Erythroblast (primary cell): Measurements from ENCODE around the gene SERHL2.
A peak's percentile ranks its signal among the peaks of the same experiment; 100 is the strongest.
"Not testable (repeated sequence)": the region's sequence is repeated elsewhere in the genome, so short reads cannot be mapped to it uniquely, and the experiment has no call there.

Experiments
- DNase-seq, 2 experiments: peaks; one replicate each; lab custom pipeline; 2025; lab: John Stamatoyannopoulos, UW
- GATA1 ChIP-seq: IDR thresholded peaks from 2 replicates; pipeline ENCODE4 v1.6.1; 2011; ENCODE audit warnings: low read depth, mild to moderate bottlenecking, control low read depth, low read length, moderate library complexity
- POLR2A ChIP-seq: IDR thresholded peaks from 2 replicates; pipeline ENCODE4 v1.6.1; 2011; ENCODE audit warnings: mild to moderate bottlenecking, low read length

Gene SERHL2

GRCh38 chr22:42522546-42522945, 31.2 kb upstream of the SERHL2 start:
- no peak for TF ChIP-seq POLR2A
- no peak for DNase-seq

DNA sequence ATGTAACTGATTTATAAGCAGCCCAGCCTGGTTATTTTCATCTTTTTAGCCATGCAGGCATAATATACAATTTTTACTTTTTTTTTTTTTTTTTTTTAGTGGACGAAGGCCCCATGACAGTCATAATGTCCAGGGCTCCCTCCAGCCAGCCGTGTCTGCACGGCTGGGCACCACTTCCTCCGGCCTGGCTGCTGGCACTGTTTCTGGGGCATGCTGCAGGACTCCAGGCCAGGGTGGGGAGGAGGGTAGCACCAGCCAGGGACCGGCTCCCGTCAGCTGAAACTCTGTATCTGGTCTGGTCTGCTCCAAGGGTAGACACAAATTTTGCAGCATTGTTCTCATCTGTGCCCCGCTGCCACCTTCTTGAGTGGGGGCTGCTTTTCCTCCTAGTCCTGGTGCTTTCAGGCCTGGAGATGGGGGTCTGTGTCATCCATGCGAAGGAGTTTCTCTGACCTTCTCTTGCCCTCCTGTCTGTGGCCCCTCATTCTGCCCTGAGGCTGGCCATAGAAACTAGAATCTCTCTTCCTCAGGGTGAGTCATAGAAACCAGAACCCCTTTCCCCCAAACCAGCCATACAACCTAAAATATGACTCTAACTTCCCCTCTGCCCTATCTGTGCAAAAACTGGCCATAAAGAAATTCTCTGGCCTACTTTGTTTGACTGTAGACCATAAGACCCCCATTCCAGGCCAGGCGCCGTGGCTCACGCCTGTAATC, 25.0 kb upstream of the SERHL2 start:
- TF ChIP-seq GATA1, result no peak
- TF ChIP-seq POLR2A, result no peak
- no peak for DNase-seq

DNA sequence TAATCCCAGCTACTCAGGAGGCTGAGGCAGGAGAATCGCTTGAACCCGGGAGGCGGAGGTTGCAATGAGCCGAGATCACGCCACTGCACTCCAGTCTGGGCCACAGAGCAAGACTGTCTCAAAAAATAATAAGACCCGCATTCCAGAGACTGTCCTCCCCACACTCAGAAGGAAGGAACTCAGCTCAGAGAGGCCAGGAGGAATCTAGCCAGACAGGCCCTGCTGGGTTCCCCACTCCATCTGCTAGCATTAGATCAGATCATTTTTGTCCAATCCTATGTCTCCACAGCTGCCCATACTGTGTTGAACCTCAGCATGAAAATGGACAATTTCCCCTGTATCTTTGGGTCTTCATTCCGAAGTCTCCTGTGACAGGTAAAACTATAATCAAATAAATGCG, 24.3 kb upstream of the SERHL2 start:
- not testable (repeated sequence) for DNase-seq

- not testable (repeated sequence) for DNase-seq
These were observed 22.2 kb upstream of the SERHL2 start for GRCh38 chr22:42531401-42532084.

DNA sequence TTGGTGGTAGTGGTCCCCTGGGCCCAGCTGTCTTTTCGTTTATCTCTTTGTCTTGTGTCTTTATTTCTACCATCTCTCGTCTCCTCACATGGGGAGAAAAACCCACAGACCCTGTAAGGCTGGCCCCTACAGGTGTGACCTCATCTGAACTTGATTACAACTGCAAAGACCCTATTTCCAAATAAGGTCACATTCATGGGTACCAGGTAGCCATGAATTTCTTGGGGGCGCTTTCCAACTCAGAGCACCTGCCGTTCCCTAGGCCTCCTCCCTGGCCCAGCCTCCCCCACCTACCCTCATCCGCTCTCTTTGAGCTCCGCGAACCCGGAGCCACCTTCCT, 20.1 kb upstream of the SERHL2 start:
- TF ChIP-seq GATA1 (no peak), POLR2A (no peak)
- no peak for DNase-seq

DNA sequence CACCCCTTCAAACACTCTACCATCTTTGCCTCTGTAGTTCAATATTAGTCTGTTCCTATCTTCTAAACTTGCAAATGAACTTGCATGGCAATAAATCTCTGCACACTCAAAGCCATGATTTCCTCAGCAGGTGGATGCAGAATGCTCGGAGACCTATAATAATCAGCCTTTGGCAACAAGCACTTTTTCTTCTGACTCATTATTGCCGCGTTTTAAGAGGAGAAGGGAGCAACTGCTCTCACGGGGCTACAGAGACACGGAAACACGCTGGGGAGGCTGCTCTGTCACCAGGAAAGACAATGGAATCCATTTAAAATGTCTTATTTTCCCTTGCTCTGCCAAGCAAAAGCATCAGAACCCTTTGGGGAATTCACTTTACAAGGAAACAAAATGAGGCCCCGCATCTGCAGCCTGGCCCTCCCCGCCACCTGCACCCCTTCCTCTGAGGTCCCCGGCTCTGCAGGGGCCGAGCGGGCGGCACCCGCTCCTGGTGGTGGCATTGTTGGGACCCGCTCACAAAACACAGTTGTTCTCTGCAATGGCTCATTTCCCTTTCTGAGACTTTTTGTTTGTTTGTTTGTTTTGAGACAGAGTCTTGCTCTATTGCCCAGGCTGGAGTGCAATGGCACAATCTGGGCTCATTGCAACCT, 18.5 kb upstream of the SERHL2 start:
- DNase-seq, result not testable (repeated sequence)

DNA sequence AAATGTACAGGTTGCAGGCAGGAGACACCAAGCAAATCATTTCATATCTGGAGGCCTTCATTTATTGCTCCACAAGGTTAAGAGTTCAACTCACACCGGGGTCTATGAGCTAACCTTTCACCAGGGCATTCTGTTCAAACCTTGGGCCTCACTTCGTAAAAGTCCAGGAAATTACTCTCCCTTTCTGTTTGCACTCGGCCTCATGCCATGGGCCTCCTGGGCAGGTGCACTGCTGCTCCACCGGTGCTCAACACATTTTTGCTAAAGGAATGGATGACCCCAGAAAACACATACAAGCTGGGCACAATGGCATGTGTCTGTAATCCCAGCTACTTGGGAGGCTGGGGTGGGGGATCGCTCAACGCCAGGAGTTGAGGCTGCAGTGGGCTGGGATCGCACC, 17.6 kb upstream of the SERHL2 start:
- TF ChIP-seq GATA1 (no peak), POLR2A (no peak)
- no peak for DNase-seq

GRCh38 chr22:42536634-42537033, 17.1 kb upstream of the SERHL2 start:
- DNase-seq, result not testable (repeated sequence)

DNA sequence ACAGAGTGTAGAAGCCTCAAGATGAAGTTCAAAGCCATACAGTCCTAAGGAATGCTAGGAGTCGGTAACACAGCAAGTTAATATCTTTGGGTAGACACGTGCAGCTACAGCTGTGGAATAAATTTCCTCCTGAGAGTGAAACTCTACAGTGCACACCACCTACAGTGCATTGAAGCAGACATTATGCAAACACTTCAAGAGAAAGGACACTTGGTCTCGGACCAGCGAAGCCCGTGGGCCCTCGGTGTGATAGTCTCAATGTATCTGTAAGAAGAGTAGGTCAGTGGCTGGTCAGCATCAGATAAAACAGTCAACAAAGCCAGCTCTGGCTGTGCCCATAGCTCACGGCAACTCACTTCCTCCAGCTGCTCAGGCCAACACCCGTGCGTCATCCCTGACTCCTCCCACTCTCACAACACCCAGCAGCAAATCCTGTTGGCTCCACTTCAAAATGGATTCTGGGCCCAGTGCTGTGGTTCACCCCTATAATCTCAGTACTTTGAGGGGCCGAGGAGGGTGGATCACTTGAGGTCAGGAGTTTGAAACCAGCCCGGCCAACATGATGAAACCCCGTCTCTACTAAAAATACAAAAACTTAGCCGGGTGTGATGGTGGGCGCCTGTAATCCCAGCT, 16.4 kb upstream of the SERHL2 start:
- DNase-seq, result peak in 1 of 2 experiments; percentile 12

- not testable (repeated sequence) for DNase-seq
These were observed 14.5 kb upstream of the SERHL2 start for GRCh38 chr22:42539236-42539771.

DNA sequence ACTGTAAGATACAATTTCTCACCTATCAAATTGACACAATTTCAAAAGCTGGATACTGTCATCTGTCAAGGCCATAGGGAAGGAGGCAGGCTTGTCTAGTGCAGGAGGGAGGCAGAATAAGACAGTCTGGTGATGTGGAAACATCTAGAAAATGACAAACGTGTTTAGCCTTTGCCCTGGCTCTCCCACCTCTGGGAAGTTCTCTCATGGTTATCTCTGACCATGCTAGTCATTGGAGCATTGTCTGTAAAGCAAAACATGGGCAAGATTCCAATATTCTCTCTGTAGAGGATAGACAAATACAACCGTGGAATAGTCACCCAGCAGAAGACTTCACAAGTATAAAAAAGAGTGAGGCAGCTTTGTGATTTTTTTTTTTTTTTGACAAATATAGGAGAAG, 9.1 kb upstream of the SERHL2 start:
- DNase-seq, result no peak
- TF ChIP-seq POLR2A (no peak), GATA1 (no peak)

GRCh38 chr22:42547562-42547961, 6.2 kb upstream of the SERHL2 start:
- no peak for DNase-seq
- no peak for TF ChIP-seq POLR2A
- TF ChIP-seq GATA1, result no peak

GRCh38 chr22:42548126-42548525, 5.6 kb upstream of the SERHL2 start:
- not testable (repeated sequence) for DNase-seq

DNA sequence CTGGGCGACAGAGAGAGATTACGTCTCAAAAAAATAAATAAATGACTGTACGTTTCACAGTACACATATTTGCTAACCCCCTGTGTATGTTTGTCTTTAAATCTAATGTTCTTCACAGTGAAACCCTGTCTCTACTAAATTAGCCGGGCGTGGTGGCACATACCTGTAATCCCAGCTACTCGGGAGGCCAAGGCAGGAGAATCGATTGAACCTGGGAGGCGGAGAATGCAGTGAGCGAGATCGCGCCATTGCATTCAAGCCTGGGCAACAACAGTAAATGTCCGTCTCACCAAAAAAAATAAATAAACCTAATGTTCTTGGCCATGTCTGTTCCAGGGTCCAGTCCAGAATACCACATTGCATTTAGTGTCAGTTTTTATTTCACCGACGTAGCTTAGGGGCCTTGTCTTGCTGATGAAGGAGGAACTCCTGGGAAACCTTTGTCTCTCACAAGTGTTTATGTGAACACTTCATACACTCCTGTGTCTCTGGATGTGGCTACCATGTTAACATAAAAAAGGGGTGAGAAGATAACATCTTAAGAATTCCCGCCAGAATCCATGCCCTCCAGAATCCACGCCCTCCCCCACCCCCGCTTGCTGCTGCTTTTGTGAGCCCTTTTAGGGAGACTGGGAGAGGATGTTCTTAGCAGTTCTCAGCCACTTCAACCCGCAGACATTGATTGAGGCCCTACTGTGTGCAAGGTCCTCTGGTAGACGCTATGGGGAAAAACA, 5.0 kb upstream of the SERHL2 start:
- no peak for TF ChIP-seq POLR2A
- no peak for TF ChIP-seq GATA1
- DNase-seq, result no peak
